IPS-15b (cell line): Measurements from ENCODE around the gene MAPRE2.
"Not testable (repeated sequence)": the region's sequence is repeated elsewhere in the genome, so short reads cannot be mapped to it uniquely, and the experiment has no call there.

Source experiments
- H3K27me3 ChIP-seq: one replicate; pipeline ENCODE4 v1.6.1; 2013; ENCODE audit warnings: low read length; ENCODE audit not compliant: control insufficient read depth, insufficient read depth
- H3K36me3 ChIP-seq: one replicate; pipeline ENCODE4 v1.6.1; 2013; ENCODE audit warnings: low read length; ENCODE audit not compliant: control insufficient read depth, insufficient read depth
- H3K4me1 ChIP-seq: one replicate; pipeline ENCODE4 v1.6.1; 2013; ENCODE audit warnings: mild to moderate bottlenecking, low read length; ENCODE audit not compliant: control insufficient read depth, insufficient read depth
- H3K4me3 ChIP-seq: one replicate; pipeline ENCODE4 v1.5.1; 2013; ENCODE audit warnings: low read depth, low read length
- H3K9ac ChIP-seq: one replicate; pipeline ENCODE4 v1.6.1; 2013; ENCODE audit warnings: low read depth, mild to moderate bottlenecking, low read length
- H3K9me3 ChIP-seq: one replicate; pipeline ENCODE4 v1.6.1; 2013; ENCODE audit warnings: mild to moderate bottlenecking, low read length; ENCODE audit not compliant: control insufficient read depth, insufficient read depth

Gene MAPRE2

GRCh38 chr18:35143622-35144596 is 102.7 kb downstream of the MAPRE2 start:
- no peak overlapping the region for H3K4me3 ChIP-seq
- no peaks in the 10 kb centered on the region for H3K36me3 ChIP-seq
- H3K4me1 ChIP-seq: no peaks in the 10 kb centered on the region
- H3K27me3 ChIP-seq: no peaks in the 10 kb centered on the region
- no peaks in the 10 kb centered on the region for H3K9me3 ChIP-seq
- H3K9ac ChIP-seq: no peak overlapping the region

DNA sequence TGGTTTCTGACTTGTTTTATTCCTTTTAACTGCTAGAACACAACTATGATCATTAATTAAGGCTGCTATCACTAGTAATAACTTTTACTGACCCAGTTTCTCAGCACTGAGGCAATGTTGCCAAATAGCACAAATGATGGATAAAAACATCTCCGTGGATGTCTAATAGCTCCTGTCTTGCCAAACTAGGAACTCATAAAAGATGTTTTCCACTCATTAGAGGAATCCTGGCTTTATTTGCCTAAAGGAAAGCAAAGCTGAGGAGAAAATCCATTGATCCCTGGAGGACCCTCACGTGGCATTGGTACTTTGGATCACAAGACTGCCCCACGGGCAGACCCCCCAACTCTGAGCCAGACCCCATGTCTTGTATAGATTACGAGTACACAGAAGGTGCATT is 103.5 kb downstream of the MAPRE2 start:
- Histone ChIP-seq H3K9ac (no peak overlapping the region), H3K4me1 (no peaks in the 10 kb centered on the region), H3K36me3 (no peaks in the 10 kb centered on the region), H3K27me3 (no peaks in the 10 kb centered on the region), H3K4me3 (no peak overlapping the region), H3K9me3 (no peaks in the 10 kb centered on the region)

GRCh38 chr18:35150195-35150594 is 109.0 kb downstream of the MAPRE2 start:
- H3K9me3 ChIP-seq, H3K36me3 ChIP-seq, H3K9ac ChIP-seq, H3K27me3 ChIP-seq, H3K4me3 ChIP-seq, H3K4me1 ChIP-seq: not testable (repeated sequence)

DNA sequence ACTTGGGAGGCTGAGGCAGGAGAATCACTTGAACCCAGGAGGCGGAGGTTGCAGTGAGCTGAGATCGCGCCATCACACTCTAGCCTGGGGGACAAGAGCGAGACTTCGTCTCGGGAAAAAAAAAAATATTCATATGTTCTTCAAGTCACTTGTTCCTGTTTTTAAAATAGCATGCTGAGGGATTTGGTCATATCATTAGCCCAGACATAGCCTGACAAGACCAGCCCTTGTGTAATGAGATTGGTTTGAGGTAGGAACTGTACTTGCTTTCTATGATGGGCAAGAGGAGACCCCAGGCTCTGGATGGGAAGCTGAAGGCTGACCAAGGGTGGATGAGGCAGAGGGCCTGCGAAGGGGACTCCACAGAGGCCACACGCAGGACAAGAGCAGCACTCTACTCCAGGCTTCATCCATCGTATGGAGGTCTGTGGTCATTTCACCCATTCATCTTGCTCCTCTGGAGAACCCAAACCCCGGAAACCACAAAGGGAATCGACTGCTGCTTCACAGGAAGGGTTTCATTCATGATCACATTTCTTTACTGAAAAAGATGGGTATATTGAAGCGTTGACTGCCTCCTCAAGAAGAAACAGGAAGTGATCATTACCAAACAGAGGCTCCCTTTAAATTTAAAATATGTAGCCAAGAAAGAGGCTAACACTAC is 112.5 kb downstream of the MAPRE2 start:
- Histone ChIP-seq H3K4me3 (no peak overlapping the region), H3K36me3 (no peaks in the 10 kb centered on the region), H3K4me1 (peaks cover 9% of the 10 kb centered on the region), H3K27me3 (no peaks in the 10 kb centered on the region), H3K9ac (no peak overlapping the region), H3K9me3 (no peaks in the 10 kb centered on the region)

DNA sequence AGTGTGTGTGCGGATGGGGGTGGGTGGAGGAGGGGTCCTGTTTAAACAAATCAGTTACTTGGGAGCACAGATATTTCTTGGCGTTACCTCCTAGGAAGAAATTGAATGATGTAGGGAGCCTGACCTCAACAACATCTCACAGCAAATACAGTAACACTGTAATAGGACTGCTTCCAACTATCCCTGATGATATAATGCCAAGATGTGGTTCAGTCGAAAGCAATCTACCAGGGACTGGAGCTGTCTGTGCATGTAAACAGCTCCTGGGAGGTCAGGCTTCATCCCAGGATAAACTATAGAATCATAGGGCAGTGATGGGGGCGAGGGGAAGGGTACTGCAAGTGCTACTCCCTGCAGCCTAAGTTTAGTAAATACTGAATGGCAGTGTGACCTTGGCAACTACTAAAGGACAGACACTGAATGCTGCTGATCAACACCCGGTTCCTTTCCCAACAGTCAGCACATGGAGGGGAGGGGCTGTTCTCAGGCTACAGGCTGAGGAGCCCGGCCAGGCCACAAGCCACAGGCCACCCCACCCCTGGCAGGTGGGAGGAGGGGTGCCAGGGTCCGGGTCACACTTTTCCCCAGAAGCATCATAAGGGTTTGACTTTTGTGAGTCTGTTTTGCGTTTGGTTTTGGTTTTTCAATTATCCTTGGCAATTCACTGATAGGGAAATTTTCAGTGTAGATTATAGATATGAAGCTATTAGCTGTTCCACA is 114.3 kb downstream of the MAPRE2 start:
- Histone ChIP-seq H3K9me3 (no peaks in the 10 kb centered on the region), H3K4me3 (no peak overlapping the region), H3K4me1 (peaks cover 9% of the 10 kb centered on the region), H3K36me3 (no peaks in the 10 kb centered on the region), H3K27me3 (no peaks in the 10 kb centered on the region), H3K9ac (peak overlapping the region; percentile 28)

DNA sequence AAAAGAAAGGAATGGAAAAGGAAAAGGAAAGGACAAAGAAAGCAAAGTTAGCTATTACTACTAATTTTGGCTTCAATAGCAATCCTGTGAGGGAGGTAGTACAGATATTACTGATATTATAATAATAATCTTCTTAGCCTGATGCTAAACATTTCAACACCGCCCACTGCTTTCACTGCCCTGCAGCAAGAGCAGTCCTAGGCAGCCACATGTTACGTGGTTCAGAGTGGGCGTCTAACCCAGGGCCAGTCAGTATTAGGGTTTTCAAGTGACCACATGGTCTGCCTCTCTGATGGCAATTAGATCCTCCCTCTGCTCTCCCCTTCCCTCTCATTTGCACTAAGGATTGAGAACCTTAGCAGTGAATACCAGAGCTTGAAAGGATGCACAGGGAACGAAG is 116.0 kb downstream of the MAPRE2 start:
- Histone ChIP-seq H3K9me3 (no peaks in the 10 kb centered on the region), H3K36me3 (no peaks in the 10 kb centered on the region), H3K9ac (no peak overlapping the region), H3K27me3 (no peaks in the 10 kb centered on the region), H3K4me1 (peaks cover 6% of the 10 kb centered on the region), H3K4me3 (no peak overlapping the region)

DNA sequence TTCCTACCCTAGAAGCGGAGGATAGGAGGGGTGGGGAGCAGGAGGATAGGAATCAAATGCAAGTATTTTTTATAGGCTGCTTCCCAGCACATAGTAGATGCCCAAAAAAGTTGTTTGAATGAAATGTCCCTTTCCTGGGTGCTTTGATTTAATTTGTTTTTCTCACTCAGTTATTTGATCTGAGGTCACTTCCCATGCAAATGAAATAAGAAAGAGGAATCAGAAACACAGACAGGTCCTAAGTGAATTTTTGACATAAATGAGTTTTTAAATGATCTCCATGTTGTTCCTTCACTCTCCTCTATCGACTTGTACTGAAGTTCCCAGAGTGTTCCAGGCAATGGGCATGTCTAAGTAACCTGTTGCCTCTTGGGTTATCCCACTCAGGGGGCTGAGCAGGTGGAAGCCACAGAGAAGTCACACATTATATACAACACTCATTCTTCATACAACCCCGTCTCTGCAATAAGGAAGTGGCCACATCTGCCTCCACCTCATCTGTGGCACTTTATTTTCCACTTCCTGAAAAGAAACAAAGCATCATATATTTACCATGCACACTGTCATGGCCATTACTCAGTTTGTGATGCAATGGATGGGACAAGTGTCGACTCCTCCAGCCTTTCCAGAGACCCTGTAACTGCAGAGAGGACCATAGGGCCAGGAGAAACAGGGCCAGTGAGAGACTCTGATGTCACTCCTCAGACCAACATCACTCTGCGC is 117.7 kb downstream of the MAPRE2 start:
- no peak overlapping the region for H3K9ac ChIP-seq
- H3K4me3 ChIP-seq: no peak overlapping the region
- peaks cover 6% of the 10 kb centered on the region for H3K4me1 ChIP-seq
- H3K36me3 ChIP-seq: no peaks in the 10 kb centered on the region
- no peaks in the 10 kb centered on the region for H3K27me3 ChIP-seq
- no peaks in the 10 kb centered on the region for H3K9me3 ChIP-seq

DNA sequence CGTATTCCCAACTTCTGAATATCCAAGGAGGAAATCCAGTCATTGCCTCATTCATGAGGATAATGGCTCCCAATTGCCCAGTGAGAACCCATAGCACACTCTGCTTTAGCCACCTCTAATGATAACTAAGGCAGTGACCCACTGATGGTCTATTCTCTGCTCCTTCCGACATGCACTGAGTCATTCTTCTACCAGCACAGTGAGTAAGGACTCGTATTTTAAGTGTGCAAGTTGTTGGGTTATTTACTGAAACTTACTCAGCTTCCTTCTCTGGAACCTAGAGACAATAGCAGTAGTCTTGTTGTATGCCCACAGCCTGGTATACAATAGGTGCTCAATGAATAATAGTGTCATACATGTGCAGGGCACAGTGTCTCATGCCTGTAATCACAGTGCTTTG is 118.6 kb downstream of the MAPRE2 start:
- H3K9ac ChIP-seq: no peak overlapping the region
- H3K36me3 ChIP-seq: no peaks in the 10 kb centered on the region
- no peaks in the 10 kb centered on the region for H3K9me3 ChIP-seq
- H3K27me3 ChIP-seq: no peaks in the 10 kb centered on the region
- no peak overlapping the region for H3K4me3 ChIP-seq
- H3K4me1 ChIP-seq: peaks cover 6% of the 10 kb centered on the region

DNA sequence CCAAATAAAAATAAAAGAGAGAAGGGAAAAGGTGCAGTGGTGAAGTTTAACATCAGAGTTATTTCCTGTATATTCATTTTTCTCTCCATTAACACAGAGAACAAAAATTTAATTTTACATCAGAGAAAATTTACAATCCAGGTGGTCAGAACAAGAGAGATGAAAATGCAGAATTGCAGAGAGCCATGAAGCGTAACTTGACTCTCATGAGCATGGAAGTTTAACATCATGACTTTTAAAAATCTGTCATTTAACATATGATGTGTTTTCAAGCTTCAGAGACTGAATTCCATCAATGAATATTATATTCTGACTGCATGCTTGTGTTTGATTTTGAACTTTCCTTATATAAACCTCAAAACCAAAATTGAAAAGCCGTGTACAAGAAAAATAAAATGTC is 120.3 kb downstream of the MAPRE2 start:
- Histone ChIP-seq H3K4me1 (no peaks in the 10 kb centered on the region), H3K4me3 (no peak overlapping the region), H3K9me3 (no peaks in the 10 kb centered on the region), H3K27me3 (no peaks in the 10 kb centered on the region), H3K9ac (no peak overlapping the region), H3K36me3 (no peaks in the 10 kb centered on the region)

DNA sequence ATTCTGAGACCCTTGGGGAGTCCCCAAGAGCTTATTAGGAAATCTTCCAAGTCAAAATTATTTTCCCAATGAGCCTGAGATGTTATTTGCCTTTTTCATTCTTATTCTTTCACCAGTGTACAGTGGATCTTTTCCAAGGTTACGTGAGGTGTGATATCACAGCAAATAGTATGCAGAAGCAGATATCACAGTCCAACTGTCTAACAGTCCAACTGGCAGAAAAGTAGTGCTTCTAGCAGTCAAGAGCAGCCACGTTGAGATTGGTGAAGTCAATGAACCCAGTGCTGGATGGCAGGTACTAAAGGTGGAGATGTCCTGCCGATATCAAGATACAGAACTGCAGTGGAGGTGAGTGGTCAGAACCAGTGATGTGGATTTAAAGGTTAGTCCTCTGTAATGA is 120.7 kb downstream of the MAPRE2 start:
- Histone ChIP-seq H3K4me1 (no peaks in the 10 kb centered on the region), H3K9me3 (no peaks in the 10 kb centered on the region), H3K9ac (no peak overlapping the region), H3K4me3 (no peak overlapping the region), H3K36me3 (no peaks in the 10 kb centered on the region), H3K27me3 (no peaks in the 10 kb centered on the region)

DNA sequence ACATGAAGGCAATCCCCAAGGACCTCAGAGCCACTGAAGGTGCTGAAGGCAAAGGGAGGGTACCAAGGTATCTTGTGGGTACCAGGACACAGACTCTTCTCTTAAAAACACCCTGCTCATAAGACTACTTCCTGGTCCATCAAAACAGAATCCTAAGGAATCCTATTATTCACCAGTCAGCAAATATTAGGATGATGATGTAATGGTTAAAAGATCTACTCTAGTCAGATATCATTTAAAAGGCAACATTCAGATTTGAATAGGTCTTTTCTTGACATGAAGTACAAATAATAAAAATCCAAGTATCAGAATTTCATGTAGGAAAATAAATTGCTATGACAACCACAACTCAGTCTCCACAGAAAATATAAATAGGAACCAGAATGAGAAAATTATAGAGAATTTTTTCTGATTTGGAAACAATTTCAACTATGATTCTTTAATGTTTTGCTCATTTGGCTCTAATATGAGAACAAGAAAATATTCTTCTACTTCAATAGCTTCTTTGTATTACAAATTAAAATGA is 121.9 kb downstream of the MAPRE2 start:
- no peaks in the 10 kb centered on the region for H3K27me3 ChIP-seq
- no peaks in the 10 kb centered on the region for H3K4me1 ChIP-seq
- no peaks in the 10 kb centered on the region for H3K9me3 ChIP-seq
- no peak overlapping the region for H3K9ac ChIP-seq
- no peak overlapping the region for H3K4me3 ChIP-seq
- no peaks in the 10 kb centered on the region for H3K36me3 ChIP-seq
